Natural killer cell (primary cell): ENCODE data around the gene ATP6V0E1. TPM values are rescaled to one million over a fixed set of nuclear protein-coding genes. Genes with fewer than 3 reads are reported as not detected.

Experiments
- ATAC-seq, 3 donors: fragments of 150-1000 bp in 2 of 3; fragments of 200-7000 bp in 1 of 3; cut with Tn5 transposase; 1 replicate in 1 of 3; 2 replicates in 2 of 3; pipeline ENCODE4 v1.10.0; 2021; ENCODE audit warnings: mild to moderate bottlenecking in 2 of 3, moderate library complexity in 2 of 3
- DNase-seq, 2 donors: peaks; one replicate each; pipeline versions ENCODE4 v3.0.0 to v3.0.0-alpha.2; 2013 to 2021; ENCODE audit warnings: mixed read lengths in 1 of 2
- H3K27ac ChIP-seq: one replicate; pipeline ENCODE4 v1.5.1; 2013; ENCODE audit warnings: mild to moderate bottlenecking, low read length
- H3K27me3 ChIP-seq: one replicate; pipeline ENCODE4 v1.6.1; 2013; ENCODE audit warnings: low read length; ENCODE audit not compliant: control insufficient read depth, insufficient read depth
- H3K36me3 ChIP-seq: one replicate; pipeline ENCODE4 v1.6.1; 2013; ENCODE audit warnings: low read length; ENCODE audit not compliant: control insufficient read depth, insufficient read depth
- H3K4me1 ChIP-seq: one replicate; pipeline ENCODE4 v1.6.1; 2013; ENCODE audit warnings: low read length; ENCODE audit not compliant: control insufficient read depth, insufficient read depth
- H3K4me3 ChIP-seq: one replicate; pipeline ENCODE4 v1.5.1; 2013; ENCODE audit warnings: low read length
- H3K9me3 ChIP-seq: one replicate; pipeline ENCODE4 v1.6.1; 2013; ENCODE audit warnings: low read length; ENCODE audit not compliant: control insufficient read depth, insufficient read depth
- H3K27ac Mint-ChIP-seq, 2 donors: one replicate each; pipeline ENCODE4 v1.8.0; 2022; ENCODE audit warnings: mild to moderate bottlenecking in 2 of 2, mixed read lengths in 2 of 2, moderate library complexity in 1 of 2
- H3K27me3 Mint-ChIP-seq, 2 donors: one replicate each; pipeline ENCODE4 v1.8.0; 2022; ENCODE audit warnings: low read depth in 2 of 2, mixed read lengths in 2 of 2
- H3K36me3 Mint-ChIP-seq: one replicate; pipeline ENCODE4 v1.8.0; 2022; ENCODE audit warnings: mixed read lengths
- H3K4me1 Mint-ChIP-seq, 2 donors: one replicate each; pipeline ENCODE4 v1.8.0; 2022; ENCODE audit warnings: mixed read lengths in 2 of 2
- H3K4me3 Mint-ChIP-seq: one replicate; pipeline ENCODE4 v1.8.0; 2022; ENCODE audit warnings: mild to moderate bottlenecking, moderate library complexity, mixed read lengths
- H3K9me3 Mint-ChIP-seq, 2 donors: one replicate each; pipeline ENCODE4 v1.8.0; 2022; ENCODE audit warnings: mixed read lengths in 2 of 2
- WGBS: methylation state at CpG from one replicate; pipeline ENCODE4 v1.1.7; 2013; ENCODE audit warnings: missing lambda C conversion rate; ENCODE audit not compliant: insufficient coverage; 5-methylcytosine and 5-hydroxymethylcytosine counted together
- intact Hi-C: fragments of 100-400 bp; cut with micrococcal nuclease; formaldehyde crosslinking; loops from one replicate; pipeline ENCODE4 v1.14.2; 2022
- total RNA-seq, 4 donors: library from RNA; stranded (reverse); fragments of 120-200 nt in 1 of 4; gene quantifications; one replicate each; pipeline versions ENCODE4 v1.2.3 to v1.2.4, GENCODE V29; 2013 to 2022
- TF ChIP-seq, protein P1 (sequence below): fragments of 200-600 bp; IDR thresholded peaks from one replicate; pipeline ENCODE4 v1.8.0; 2022; ENCODE audit warnings: antibody characterized with exemption

ATP6V0E1 gene
- total RNA-seq, 3 donors from 2014 or later (not counting 1 experiment from before 2014, with no cell fraction given) = 101 to 141 (median 103) TPM

DNA sequence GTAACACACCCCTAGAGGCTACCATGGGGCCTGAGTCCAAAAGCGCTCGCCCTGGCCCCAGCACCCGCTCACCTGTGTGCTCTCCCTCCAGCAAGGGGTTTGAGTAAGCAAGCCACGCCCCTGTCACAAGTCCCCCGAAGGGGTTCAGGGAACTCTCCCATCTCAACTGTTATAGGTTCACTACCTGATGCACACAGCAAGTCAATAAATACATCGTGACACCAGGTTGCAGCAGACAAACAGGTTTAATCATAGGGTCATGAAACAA, 64.2 kb downstream of the ATP6V0E1 start:
- Mint-ChIP-seq H3K4me1 (no peaks in the 10 kb centered on the region), H3K36me3 (no peaks in the 10 kb centered on the region), H3K4me3 (no peak overlapping the region), H3K27ac (no peak overlapping the region), H3K27me3 (peaks cover 9 to 12% of the 10 kb centered on the region in 2 donors), H3K9me3 (no peaks in the 10 kb centered on the region)
- no peaks in the 10 kb centered on the region for H3K9me3 ChIP-seq
- H3K4me3 ChIP-seq = no peak overlapping the region
- ATAC-seq = no peak
- no peak for DNase-seq
- TF ChIP-seq, protein P1, sequence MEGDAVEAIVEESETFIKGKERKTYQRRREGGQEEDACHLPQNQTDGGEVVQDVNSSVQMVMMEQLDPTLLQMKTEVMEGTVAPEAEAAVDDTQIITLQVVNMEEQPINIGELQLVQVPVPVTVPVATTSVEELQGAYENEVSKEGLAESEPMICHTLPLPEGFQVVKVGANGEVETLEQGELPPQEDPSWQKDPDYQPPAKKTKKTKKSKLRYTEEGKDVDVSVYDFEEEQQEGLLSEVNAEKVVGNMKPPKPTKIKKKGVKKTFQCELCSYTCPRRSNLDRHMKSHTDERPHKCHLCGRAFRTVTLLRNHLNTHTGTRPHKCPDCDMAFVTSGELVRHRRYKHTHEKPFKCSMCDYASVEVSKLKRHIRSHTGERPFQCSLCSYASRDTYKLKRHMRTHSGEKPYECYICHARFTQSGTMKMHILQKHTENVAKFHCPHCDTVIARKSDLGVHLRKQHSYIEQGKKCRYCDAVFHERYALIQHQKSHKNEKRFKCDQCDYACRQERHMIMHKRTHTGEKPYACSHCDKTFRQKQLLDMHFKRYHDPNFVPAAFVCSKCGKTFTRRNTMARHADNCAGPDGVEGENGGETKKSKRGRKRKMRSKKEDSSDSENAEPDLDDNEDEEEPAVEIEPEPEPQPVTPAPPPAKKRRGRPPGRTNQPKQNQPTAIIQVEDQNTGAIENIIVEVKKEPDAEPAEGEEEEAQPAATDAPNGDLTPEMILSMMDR = no peak
- no peaks in the 10 kb centered on the region for H3K27me3 ChIP-seq
- WGBS = 89% methylated on average over 6 of the region's 6 CpGs
- H3K27ac ChIP-seq = no peak overlapping the region
- intact Hi-C loops = no loop called here
- no peaks in the 10 kb centered on the region for H3K36me3 ChIP-seq
- no peaks in the 10 kb centered on the region for H3K4me1 ChIP-seq

DNA sequence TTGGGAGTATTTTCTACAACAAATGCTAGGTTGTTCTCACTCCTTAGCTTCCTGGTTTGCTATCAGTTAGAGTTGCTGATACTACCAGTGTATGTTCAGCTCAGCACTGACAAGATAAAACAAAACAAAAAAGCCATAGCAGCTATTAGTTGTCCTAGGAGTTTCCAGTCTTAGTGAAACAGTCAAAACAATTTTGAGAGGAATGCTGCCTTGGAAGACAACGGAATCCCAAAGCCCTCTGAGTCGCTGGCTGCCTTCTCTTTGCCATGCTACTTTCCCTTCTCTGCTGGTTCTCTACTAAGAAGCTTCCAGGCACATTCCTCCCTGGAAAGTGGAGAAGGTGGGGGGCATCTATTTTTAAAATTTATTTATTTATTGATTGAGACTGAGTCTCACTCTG, 67.2 kb downstream of the ATP6V0E1 start:
- Mint-ChIP-seq H3K9me3 (no peaks in the 10 kb centered on the region), H3K27ac (no peak overlapping the region), H3K4me3 (no peak overlapping the region), H3K27me3 (peaks cover 13 to 18% of the 10 kb centered on the region in 2 donors), H3K4me1 (peaks cover 8% of the 10 kb centered on the region in 2 donors), H3K36me3 (no peaks in the 10 kb centered on the region)
- WGBS = 94% methylated on average over 2 of the region's 2 CpGs
- Histone ChIP-seq H3K27me3 (no peaks in the 10 kb centered on the region), H3K27ac (no peak overlapping the region), H3K9me3 (no peaks in the 10 kb centered on the region), H3K36me3 (no peaks in the 10 kb centered on the region), H3K4me1 (no peaks in the 10 kb centered on the region), H3K4me3 (no peak overlapping the region)
- intact Hi-C loops = no loop called here
- no peak for ATAC-seq
- TF ChIP-seq, protein P1 = no peak
- no peak for DNase-seq

DNA sequence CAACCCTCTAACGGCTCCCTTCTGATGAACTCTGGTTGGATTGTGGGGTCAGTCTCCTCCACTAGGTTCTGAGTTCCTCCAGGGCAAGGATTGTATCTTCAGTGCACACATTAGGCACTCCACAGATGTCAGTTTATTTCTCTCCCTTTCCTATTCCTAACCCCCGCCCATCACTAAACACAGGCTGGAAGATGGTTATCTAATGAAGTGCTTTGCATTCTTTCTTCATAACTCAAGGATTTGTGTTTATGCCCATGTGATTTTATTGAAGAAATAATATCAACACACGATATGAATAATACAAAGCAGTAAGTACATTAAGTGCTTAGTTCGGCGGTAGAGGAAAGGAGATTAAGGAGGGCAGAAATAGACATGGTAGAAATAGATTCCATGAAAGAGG, 68.2 kb downstream of the ATP6V0E1 start:
- no peaks in the 10 kb centered on the region for H3K36me3 ChIP-seq
- TF ChIP-seq, protein P1 = no peak
- H3K36me3 Mint-ChIP-seq = no peaks in the 10 kb centered on the region
- H3K9me3 ChIP-seq = no peaks in the 10 kb centered on the region
- H3K4me1 ChIP-seq = no peaks in the 10 kb centered on the region
- no peak overlapping the region for H3K27ac ChIP-seq
- no peak overlapping the region for H3K4me3 ChIP-seq
- intact Hi-C loops = no loop called here
- peaks cover 11 to 15% of the 10 kb centered on the region in 2 donors for H3K4me1 Mint-ChIP-seq
- peaks cover 13 to 18% of the 10 kb centered on the region in 2 donors for H3K27me3 Mint-ChIP-seq
- DNase-seq (no peak), ATAC-seq (no peak)
- 93% methylated on average over 3 of the region's 5 CpGs for WGBS
- no peak overlapping the region for H3K27ac Mint-ChIP-seq
- no peaks in the 10 kb centered on the region for H3K27me3 ChIP-seq
- H3K4me3 Mint-ChIP-seq = no peak overlapping the region
- no peaks in the 10 kb centered on the region for H3K9me3 Mint-ChIP-seq

DNA sequence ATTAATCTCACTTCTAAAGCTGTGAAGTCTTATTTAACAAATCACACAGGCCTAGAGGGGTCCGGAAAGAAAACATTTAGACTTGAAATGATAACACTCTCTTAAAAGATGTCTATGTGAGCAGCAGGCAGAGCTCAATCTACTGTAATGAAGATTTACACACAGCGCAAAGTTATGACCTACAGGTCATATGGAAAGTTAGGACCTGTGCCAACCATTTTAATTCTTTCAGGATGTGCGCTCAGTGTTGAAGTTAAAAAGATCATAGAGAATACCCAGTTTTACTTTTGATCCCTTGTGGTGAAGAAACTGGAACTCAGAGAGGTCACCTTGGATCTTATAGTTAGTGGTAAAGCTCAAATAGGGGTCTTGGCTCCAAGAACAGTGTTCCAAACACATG, 69.5 kb downstream of the ATP6V0E1 start:
- no peaks in the 10 kb centered on the region for H3K36me3 Mint-ChIP-seq
- intact Hi-C loops = no loop called here
- WGBS = 98% methylated on average over 3 of the region's 3 CpGs

More for the DNA sequence above, 69.5 kb downstream of the ATP6V0E1 start:
- peaks cover 20 to 23% of the 10 kb centered on the region in 2 donors for H3K4me1 Mint-ChIP-seq
- no peak for ATAC-seq
- no peaks in the 10 kb centered on the region for H3K9me3 Mint-ChIP-seq
- peaks cover 5% of the 10 kb centered on the region for H3K4me1 ChIP-seq
- no peak overlapping the region for H3K27ac ChIP-seq
- no peak overlapping the region for H3K27ac Mint-ChIP-seq
- H3K27me3 ChIP-seq = no peaks in the 10 kb centered on the region
- no peak for DNase-seq
- no peak overlapping the region for H3K4me3 Mint-ChIP-seq
- peaks cover 11 to 18% of the 10 kb centered on the region in 2 donors for H3K27me3 Mint-ChIP-seq
- H3K4me3 ChIP-seq = no peak overlapping the region
- H3K36me3 ChIP-seq = no peaks in the 10 kb centered on the region
- TF ChIP-seq, protein P1 = no peak
- H3K9me3 ChIP-seq = no peaks in the 10 kb centered on the region
